Upper lobe of left lung (tissue), 4 donors: ENCODE measurements around the gene IQSEC1.

ENCODE experiments used
- EP300 ChIP-seq, 4 donors: sonication (generic); formaldehyde crosslinking; IDR thresholded peaks; one replicate each; pipeline ENCODE4 v1.5.1; 2017; ENCODE audit warnings: antibody characterized with exemption in 4 of 4, control low read depth in 2 of 4
- POLR2A ChIP-seq, 4 donors: fragments of 450-650 bp; IDR thresholded peaks; one replicate each; pipeline ENCODE4 v1.5.1; 2016 to 2017; ENCODE audit warnings: antibody characterized with exemption in 4 of 4, mild to moderate bottlenecking in 2 of 4
- POLR2AphosphoS5 ChIP-seq, 2 donors: sonication (generic); formaldehyde crosslinking; IDR thresholded peaks; one replicate each; pipeline ENCODE4 v1.5.1; 2017; ENCODE audit warnings: antibody characterized with exemption in 2 of 2
- TF ChIP-seq, protein P1 (sequence below), 6 experiments: fragments of 450-650 bp in 4 of 6; fragments of 200-600 bp in 2 of 6; sonication (generic) in 2 of 6; IDR thresholded peaks; one replicate each; pipeline ENCODE4 v1.5.1; 2016 to 2019; ENCODE audit warnings: antibody characterized with exemption in 6 of 6

DNA sequence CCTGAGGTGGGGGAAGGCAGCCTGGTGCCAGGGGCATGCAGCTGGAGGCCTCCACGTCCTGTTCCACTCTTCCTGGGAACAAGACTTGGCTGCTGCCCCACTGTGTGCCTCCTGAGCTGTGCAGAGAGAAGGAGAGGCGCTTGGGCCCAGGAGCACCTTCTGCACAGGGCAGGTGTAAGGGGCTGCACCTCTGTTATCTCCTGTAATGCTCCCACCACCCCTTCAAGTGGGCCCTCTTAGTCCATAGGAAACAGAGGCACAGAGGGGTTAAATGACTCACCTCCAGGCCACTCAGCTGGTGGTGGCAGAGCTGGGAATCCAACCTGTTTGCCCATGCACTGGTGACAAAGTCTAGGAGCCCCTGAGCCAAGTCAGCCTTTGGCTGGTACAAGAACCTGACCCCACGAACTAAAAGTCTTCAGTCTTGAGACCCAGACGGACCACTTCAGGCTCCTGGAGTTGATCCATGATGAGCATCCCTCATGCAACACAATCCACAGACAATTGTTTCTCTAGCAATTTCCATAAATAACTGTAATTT lies 93.2 kb downstream of the IQSEC1 start:
- TF ChIP-seq, protein P1, sequence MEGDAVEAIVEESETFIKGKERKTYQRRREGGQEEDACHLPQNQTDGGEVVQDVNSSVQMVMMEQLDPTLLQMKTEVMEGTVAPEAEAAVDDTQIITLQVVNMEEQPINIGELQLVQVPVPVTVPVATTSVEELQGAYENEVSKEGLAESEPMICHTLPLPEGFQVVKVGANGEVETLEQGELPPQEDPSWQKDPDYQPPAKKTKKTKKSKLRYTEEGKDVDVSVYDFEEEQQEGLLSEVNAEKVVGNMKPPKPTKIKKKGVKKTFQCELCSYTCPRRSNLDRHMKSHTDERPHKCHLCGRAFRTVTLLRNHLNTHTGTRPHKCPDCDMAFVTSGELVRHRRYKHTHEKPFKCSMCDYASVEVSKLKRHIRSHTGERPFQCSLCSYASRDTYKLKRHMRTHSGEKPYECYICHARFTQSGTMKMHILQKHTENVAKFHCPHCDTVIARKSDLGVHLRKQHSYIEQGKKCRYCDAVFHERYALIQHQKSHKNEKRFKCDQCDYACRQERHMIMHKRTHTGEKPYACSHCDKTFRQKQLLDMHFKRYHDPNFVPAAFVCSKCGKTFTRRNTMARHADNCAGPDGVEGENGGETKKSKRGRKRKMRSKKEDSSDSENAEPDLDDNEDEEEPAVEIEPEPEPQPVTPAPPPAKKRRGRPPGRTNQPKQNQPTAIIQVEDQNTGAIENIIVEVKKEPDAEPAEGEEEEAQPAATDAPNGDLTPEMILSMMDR (IDR thresholded peaks at IDR 0.05) = no peak
- TF ChIP-seq POLR2AphosphoS5 (IDR thresholded peaks at IDR 0.05) (no peak), POLR2A (IDR thresholded peaks at IDR 0.05) (no peak), EP300 (IDR thresholded peaks at IDR 0.05) (no peak)
